Lower lobe of right lung (tissue), 2 donors: ENCODE measurements around the gene SETD1A. TPM values are rescaled to one million over a fixed set of nuclear protein-coding genes. Genes with fewer than 3 reads are reported as not detected.

ENCODE experiments used
- ATAC-seq, 2 donors: fragments of 200-7000 bp; cut with Tn5 transposase; one replicate each; pipeline ENCODE4 v1.9.1; 2020 to 2022; ENCODE audit warnings: mild to moderate bottlenecking in 2 of 2, moderate library complexity in 2 of 2
- DNase-seq: peaks from one replicate; pipeline ENCODE4 v3.0.0-alpha.2; 2020
- H3K27ac ChIP-seq: fragments of 200-600 bp; one replicate; pipeline ENCODE4 v1.8.0; 2022
- H3K27me3 ChIP-seq: fragments of 200-600 bp; one replicate; pipeline ENCODE4 v1.8.0; 2022; ENCODE audit warnings: low read depth
- H3K36me3 ChIP-seq: fragments of 200-600 bp; one replicate; pipeline ENCODE4 v1.8.0; 2022; ENCODE audit warnings: mild to moderate bottlenecking
- H3K4me1 ChIP-seq: fragments of 200-600 bp; one replicate; pipeline ENCODE4 v1.8.0; 2022
- H3K4me3 ChIP-seq: fragments of 200-600 bp; one replicate; pipeline ENCODE4 v1.8.0; 2022; ENCODE audit warnings: mild to moderate bottlenecking
- H3K9me3 ChIP-seq: fragments of 200-600 bp; one replicate; pipeline ENCODE4 v1.8.0; 2022
- intact Hi-C: fragments of 100-400 bp; cut with DNase I; formaldehyde crosslinking; loops from one replicate; pipeline ENCODE4 v1.11.0; 2022
- total RNA-seq: library from RNA; stranded (reverse); fragmentation: NEBNext Ultra II Directional; extraction: Animal tissue kit (Norgen Biotek cat#: 25700); gene quantifications from one replicate; pipeline ENCODE4 v1.2.1, GENCODE V29; 2021
- TF ChIP-seq, protein P1 (sequence below): fragments of 200-600 bp; IDR thresholded peaks from one replicate; pipeline ENCODE4 v1.8.0; 2022; ENCODE audit warnings: antibody characterized with exemption, mild to moderate bottlenecking
- donor health status: DM: no; HTN: yes; CAD: no; lungs with severe emphysema.

Gene SETD1A
- total RNA-seq, 1 donor from 2014 or later: 15.0 TPM

GRCh38 chr16:30969246-30969842 is 11.8 kb downstream of the SETD1A start:
- Histone ChIP-seq H3K36me3 (peaks cover 99% of the 10 kb centered on the region), H3K27ac (no peak overlapping the region), H3K9me3 (no peaks in the 10 kb centered on the region), H3K27me3 (no peaks in the 10 kb centered on the region), H3K4me1 (no peaks in the 10 kb centered on the region), H3K4me3 (no peak overlapping the region)
- DNase-seq: no peak
- ATAC-seq: no peak
- TF ChIP-seq, protein P1, sequence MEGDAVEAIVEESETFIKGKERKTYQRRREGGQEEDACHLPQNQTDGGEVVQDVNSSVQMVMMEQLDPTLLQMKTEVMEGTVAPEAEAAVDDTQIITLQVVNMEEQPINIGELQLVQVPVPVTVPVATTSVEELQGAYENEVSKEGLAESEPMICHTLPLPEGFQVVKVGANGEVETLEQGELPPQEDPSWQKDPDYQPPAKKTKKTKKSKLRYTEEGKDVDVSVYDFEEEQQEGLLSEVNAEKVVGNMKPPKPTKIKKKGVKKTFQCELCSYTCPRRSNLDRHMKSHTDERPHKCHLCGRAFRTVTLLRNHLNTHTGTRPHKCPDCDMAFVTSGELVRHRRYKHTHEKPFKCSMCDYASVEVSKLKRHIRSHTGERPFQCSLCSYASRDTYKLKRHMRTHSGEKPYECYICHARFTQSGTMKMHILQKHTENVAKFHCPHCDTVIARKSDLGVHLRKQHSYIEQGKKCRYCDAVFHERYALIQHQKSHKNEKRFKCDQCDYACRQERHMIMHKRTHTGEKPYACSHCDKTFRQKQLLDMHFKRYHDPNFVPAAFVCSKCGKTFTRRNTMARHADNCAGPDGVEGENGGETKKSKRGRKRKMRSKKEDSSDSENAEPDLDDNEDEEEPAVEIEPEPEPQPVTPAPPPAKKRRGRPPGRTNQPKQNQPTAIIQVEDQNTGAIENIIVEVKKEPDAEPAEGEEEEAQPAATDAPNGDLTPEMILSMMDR: no peak
- intact Hi-C loops: no loop called here

DNA sequence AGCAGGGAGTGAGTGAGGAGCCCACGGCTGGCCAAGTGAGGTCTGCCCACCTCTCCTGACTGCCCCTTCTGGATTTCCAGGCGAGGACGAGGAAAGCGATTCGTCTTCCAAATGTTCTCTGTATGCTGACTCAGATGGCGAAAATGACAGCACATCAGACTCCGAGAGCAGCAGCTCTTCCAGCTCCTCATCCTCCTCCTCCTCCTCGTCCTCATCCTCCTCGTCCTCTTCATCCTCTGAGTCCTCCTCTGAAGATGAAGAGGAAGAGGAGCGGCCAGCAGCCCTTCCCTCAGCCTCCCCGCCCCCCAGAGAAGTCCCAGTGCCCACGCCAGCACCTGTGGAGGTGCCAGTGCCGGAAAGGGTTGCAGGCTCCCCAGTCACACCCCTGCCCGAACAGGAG is 13.7 kb downstream of the SETD1A start:
- H3K36me3 ChIP-seq: peaks cover 100% of the 10 kb centered on the region
- DNase-seq: no peak
- intact Hi-C loops: no loop called here

GRCh38 chr16:30972872-30973271 is 15.3 kb downstream of the SETD1A start:
- Histone ChIP-seq H3K27me3 (no peaks in the 10 kb centered on the region), H3K4me1 (no peaks in the 10 kb centered on the region), H3K27ac (no peak overlapping the region), H3K4me3 (no peak overlapping the region), H3K36me3 (peaks cover 100% of the 10 kb centered on the region), H3K9me3 (no peaks in the 10 kb centered on the region)
- ATAC-seq (no peak), DNase-seq (no peak)
- TF ChIP-seq, protein P1: no peak
- intact Hi-C loops: no loop called here

More for the DNA sequence above, 13.7 kb downstream of the SETD1A start:
- TF ChIP-seq, protein P1: no peak
- Histone ChIP-seq H3K27me3 (no peaks in the 10 kb centered on the region), H3K9me3 (no peaks in the 10 kb centered on the region), H3K4me3 (no peak overlapping the region), H3K27ac (no peak overlapping the region), H3K4me1 (no peaks in the 10 kb centered on the region)
- ATAC-seq: no peak

DNA sequence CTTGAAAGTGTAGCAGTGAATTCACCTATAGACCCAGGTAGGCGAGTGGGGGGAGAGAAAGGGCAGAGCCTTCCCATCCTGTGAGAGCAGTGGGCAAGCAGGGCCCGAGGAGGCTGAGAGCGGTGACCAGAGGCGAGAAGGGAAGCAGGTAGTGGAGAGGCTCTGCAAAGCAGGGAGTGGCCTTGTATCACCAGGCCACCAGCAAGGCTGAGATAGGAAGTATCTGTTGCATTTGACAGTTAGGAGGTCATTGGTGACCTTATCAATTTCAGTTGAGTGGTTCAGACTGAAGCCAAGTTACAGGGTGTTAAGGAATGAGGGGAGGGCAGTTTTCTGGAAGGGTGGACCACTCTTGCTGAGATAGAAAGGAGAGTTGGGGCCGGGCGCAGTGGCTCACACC is 16.8 kb downstream of the SETD1A start:
- H3K36me3 ChIP-seq: peaks cover 100% of the 10 kb centered on the region
- intact Hi-C loops: no loop called here
- H3K4me1 ChIP-seq: no peaks in the 10 kb centered on the region
- H3K27me3 ChIP-seq: no peaks in the 10 kb centered on the region
- TF ChIP-seq, protein P1: no peak
- ATAC-seq (no peak), DNase-seq (no peak)
- no peak overlapping the region for H3K4me3 ChIP-seq
- H3K9me3 ChIP-seq: no peaks in the 10 kb centered on the region
- no peak overlapping the region for H3K27ac ChIP-seq

GRCh38 chr16:30976486-30976885 is 18.9 kb downstream of the SETD1A start:
- H3K27me3 ChIP-seq: no peaks in the 10 kb centered on the region
- TF ChIP-seq, protein P1: no peak
- no peak for ATAC-seq
- H3K36me3 ChIP-seq: peaks cover 100% of the 10 kb centered on the region
- DNase-seq: no peak
- no peaks in the 10 kb centered on the region for H3K4me1 ChIP-seq
- intact Hi-C loops: no loop called here
- H3K9me3 ChIP-seq: no peaks in the 10 kb centered on the region
- no peak overlapping the region for H3K4me3 ChIP-seq
- no peak overlapping the region for H3K27ac ChIP-seq
